Measurements from ENCODE around the gene CLEC16A.
"Not testable (repeated sequence)": the region's sequence is repeated elsewhere in the genome, so short reads cannot be mapped to it uniquely, and the experiment has no call there.

The CLEC16A gene

DNA sequence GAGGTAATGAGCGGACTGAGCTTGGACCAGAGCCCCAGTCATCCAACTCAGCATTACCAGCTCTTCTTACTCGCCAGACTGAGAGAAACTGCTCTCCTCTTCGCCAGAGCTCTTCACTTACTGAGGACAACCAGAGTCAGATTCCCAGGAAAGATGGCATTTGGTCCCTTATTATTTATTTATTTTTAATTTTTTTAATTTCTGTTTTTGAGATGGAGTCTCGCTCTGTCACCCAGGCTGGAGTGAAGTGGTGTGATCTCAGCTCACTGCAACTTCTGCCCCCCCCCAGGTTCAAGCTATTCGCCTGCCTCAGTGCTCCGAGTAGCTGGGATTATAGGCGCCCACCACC is 25.4 kb upstream of the CLEC16A start:
- H3K4me3 ChIP-seq (ENCODE audit: low read depth, low read length) = no peak overlapping the region
- DNase-seq (ENCODE audit: low read depth) = no peak
- TF ChIP-seq, protein P1, sequence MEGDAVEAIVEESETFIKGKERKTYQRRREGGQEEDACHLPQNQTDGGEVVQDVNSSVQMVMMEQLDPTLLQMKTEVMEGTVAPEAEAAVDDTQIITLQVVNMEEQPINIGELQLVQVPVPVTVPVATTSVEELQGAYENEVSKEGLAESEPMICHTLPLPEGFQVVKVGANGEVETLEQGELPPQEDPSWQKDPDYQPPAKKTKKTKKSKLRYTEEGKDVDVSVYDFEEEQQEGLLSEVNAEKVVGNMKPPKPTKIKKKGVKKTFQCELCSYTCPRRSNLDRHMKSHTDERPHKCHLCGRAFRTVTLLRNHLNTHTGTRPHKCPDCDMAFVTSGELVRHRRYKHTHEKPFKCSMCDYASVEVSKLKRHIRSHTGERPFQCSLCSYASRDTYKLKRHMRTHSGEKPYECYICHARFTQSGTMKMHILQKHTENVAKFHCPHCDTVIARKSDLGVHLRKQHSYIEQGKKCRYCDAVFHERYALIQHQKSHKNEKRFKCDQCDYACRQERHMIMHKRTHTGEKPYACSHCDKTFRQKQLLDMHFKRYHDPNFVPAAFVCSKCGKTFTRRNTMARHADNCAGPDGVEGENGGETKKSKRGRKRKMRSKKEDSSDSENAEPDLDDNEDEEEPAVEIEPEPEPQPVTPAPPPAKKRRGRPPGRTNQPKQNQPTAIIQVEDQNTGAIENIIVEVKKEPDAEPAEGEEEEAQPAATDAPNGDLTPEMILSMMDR (IDR thresholded peaks at IDR 0.05; ENCODE audit: low read depth, low read length, missing control alignments) = no peak

DNA sequence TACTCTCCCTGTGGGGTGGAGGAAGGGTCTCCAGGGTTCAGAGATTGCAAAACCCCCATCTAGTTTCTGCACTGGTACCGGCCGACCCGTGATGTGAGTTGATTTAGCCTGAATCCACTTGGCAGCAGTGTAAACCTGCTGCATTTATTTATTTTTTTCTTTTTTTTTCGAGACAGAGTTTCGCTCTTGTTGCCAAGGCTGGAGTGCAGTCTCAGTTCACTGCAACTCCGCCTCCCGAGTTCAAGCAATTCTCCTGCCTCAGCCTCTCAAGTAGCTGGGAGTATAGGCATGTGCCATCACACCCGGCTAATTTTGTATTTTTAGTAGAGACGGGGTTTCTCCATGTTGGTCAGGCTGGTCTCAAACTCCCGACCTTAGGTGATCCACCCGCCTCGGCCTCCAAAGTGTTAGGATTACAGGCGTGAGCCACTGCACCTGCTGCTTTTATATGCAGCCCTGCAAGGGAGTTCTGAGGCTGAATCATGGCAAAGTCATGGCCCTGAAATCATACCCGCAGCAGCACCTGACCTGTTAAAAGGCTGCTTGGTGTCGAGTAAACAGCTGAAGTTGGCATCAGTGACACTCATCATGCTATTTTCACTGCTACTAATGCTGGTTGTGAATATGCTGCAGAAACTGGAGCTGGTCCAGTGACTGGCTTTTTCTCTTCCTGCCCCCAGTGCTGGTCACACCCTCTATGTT is 23.5 kb upstream of the CLEC16A start:
- H3K4me3 ChIP-seq (ENCODE audit: low read depth, low read length) = no peak overlapping the region
- no peak for DNase-seq (ENCODE audit: low read depth)
- TF ChIP-seq, protein P1 (IDR thresholded peaks at IDR 0.05; ENCODE audit: low read depth, low read length, missing control alignments) = no peak

DNA sequence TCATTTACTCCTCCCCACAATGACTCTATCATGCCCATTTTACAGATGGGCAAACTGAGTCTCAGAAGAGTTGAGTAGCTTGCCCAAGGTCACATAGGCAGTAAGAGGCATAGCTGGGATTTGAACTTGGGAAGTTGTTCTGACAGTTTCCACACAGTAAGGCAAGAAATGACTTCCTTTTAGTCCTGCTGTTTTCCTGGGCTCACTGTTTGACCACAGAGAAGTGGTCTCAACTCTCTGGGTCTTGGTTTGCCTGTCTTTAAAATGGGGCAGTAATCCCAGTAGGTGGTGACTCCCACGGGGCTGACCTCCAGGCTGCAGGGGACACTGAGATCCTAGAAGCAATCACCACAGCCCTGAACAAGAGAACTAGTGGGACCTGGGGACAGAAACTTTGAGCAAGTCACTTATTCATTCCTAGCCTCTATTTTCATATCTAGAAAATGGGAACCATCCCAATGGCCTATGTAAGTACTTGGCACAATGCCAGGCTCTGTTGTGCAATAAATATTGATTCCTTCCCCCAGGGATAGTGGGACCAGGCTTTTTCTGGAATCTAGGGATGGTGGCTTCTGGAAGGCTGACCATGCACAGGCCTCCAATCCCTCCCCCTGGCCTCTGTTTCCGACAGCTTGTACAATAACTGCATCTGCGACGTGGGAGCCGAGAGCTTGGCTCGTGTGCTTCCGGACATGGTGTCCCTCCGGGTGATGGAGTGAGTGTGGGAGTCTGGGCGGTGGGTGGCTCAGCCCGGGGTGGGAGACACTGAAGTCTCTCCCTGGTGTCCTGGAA is 22.6 kb upstream of the CLEC16A start:
- TF ChIP-seq, protein P1 (IDR thresholded peaks at IDR 0.05; ENCODE audit: low read depth, low read length, missing control alignments) = no peak
- DNase-seq (ENCODE audit: low read depth) = no peak
- no peak overlapping the region for H3K4me3 ChIP-seq (ENCODE audit: low read depth, low read length)

GRCh38 chr16:10922328-10923145 is 21.8 kb upstream of the CLEC16A start:
- TF ChIP-seq, protein P1 (IDR thresholded peaks at IDR 0.05; ENCODE audit: low read depth, low read length, missing control alignments) = no peak
- no peak overlapping the region for H3K4me3 ChIP-seq (ENCODE audit: low read depth, low read length)
- no peak for DNase-seq (ENCODE audit: low read depth)

DNA sequence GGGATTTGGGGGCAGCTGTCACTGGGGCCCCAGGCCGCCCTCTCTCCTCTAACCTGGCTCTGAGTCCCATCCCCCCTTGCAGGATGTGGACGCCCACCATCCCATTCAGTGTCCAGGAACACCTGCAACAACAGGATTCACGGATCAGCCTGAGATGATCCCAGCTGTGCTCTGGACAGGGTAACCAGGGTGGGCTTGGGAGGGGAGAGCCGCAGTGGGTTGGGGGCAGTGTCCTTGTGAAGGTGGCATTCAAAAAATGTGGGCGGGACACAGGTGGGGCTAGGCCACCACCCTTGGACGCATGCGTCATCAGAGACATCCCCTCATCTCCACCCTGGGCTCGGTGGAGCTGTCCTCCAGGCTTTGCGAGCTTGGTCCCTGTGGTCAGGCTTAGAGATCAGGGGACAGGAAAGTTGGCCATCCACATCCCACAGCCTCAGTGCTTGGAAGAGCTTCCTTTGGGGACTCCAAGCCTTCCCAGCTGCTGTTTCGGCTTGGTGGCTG is 21.2 kb upstream of the CLEC16A start:
- DNase-seq (ENCODE audit: low read depth) = no peak
- TF ChIP-seq, protein P1 (IDR thresholded peaks at IDR 0.05; ENCODE audit: low read depth, low read length, missing control alignments) = no peak
- no peak overlapping the region for H3K4me3 ChIP-seq (ENCODE audit: low read depth, low read length)

DNA sequence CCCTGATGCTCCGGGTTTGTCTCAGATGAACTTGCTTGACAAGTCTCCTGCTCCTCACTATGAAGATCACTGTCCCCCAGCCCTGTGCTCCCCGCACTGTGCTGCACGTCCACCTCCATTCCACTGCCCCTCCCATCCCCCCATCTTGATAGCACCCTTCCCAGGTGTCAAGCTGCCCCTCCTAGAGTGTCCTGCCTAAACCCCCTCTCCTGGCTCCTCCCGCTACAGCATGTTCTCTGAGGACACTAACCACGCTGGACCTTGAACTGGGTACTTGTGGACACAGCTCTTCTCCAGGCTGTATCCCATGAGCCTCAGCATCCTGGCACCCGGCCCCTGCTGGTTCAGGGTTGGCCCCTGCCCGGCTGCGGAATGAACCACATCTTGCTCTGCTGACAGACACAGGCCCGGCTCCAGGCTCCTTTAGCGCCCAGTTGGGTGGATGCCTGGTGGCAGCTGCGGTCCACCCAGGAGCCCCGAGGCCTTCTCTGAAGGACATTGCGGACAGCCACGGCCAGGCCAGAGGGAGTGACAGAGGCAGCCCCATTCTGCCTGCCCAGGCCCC is 20.6 kb upstream of the CLEC16A start:
- TF ChIP-seq, protein P1 (IDR thresholded peaks at IDR 0.05; ENCODE audit: low read depth, low read length, missing control alignments) = no peak
- H3K4me3 ChIP-seq (ENCODE audit: low read depth, low read length) = no peak overlapping the region
- no peak for DNase-seq (ENCODE audit: low read depth)

- not testable (repeated sequence) for H3K4me3 ChIP-seq (ENCODE audit: low read depth, low read length)
These were observed 19.1 kb upstream of the CLEC16A start for GRCh38 chr16:10925285-10925684.

More at GRCh38 chr16:10925285-10925684, 19.1 kb upstream of the CLEC16A start:
- DNase-seq (ENCODE audit: low read depth) = not testable (repeated sequence)
